NT2/D1 (cell line): Measurements from ENCODE around the gene CHTF18.

ENCODE experiments used
- SUZ12 ChIP-seq: IDR thresholded peaks from 2 replicates; pipeline ENCODE4 v1.6.1; 2011; ENCODE audit not compliant: insufficient read length, insufficient read depth; ENCODE audit errors: extremely low read depth
- YY1 ChIP-seq: IDR thresholded peaks from 2 replicates; pipeline ENCODE4 v1.6.1; 2011; ENCODE audit not compliant: insufficient read length, insufficient read depth
- ZNF274 ChIP-seq: IDR thresholded peaks from 2 replicates; pipeline ENCODE4 v1.6.1; 2011; ENCODE audit warnings: mild to moderate bottlenecking, low read depth, low read length

- TF ChIP-seq YY1, result no peak
- TF ChIP-seq ZNF274, result no peak
- TF ChIP-seq SUZ12, result no peak
These were observed 4.8 kb upstream of the CHTF18 start for GRCh38 chr16:783404-784161.
